GM10266 (cell line): ENCODE data around the gene SSBP2.

Source experiments
- DNase-seq: peaks from one replicate; pipeline ENCODE4 v3.0.0; 2012; ENCODE audit errors: extremely low spot score
- TF ChIP-seq, protein P1 (sequence below): IDR thresholded peaks from 2 replicates; pipeline ENCODE4 v1.5.1; 2012; ENCODE audit warnings: mild to moderate bottlenecking, low read depth; ENCODE audit not compliant: control insufficient read depth, insufficient read depth; ENCODE audit errors: missing control alignments

SSBP2 gene

DNA sequence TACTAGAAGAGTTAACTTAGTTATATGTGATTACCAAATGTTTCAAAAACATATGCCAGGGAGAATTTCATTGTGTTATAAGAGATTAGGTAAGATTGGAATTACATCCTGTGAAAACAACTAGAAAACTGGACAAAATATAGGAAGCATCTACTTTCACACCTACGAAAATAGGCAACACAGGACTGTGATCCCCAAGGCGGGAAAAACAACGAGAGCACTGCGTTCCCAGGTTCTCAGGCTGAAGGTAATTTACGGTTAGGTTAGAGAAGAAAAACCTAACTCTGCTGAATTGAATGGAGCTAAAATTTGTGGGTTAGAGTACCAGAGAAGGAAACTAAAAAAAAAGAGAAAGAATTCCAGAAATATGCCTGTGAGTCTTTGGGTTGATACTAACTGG is 385.4 kb downstream of the SSBP2 start:
- TF ChIP-seq, protein P1, sequence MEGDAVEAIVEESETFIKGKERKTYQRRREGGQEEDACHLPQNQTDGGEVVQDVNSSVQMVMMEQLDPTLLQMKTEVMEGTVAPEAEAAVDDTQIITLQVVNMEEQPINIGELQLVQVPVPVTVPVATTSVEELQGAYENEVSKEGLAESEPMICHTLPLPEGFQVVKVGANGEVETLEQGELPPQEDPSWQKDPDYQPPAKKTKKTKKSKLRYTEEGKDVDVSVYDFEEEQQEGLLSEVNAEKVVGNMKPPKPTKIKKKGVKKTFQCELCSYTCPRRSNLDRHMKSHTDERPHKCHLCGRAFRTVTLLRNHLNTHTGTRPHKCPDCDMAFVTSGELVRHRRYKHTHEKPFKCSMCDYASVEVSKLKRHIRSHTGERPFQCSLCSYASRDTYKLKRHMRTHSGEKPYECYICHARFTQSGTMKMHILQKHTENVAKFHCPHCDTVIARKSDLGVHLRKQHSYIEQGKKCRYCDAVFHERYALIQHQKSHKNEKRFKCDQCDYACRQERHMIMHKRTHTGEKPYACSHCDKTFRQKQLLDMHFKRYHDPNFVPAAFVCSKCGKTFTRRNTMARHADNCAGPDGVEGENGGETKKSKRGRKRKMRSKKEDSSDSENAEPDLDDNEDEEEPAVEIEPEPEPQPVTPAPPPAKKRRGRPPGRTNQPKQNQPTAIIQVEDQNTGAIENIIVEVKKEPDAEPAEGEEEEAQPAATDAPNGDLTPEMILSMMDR = no peak
- DNase-seq = no peak

DNA sequence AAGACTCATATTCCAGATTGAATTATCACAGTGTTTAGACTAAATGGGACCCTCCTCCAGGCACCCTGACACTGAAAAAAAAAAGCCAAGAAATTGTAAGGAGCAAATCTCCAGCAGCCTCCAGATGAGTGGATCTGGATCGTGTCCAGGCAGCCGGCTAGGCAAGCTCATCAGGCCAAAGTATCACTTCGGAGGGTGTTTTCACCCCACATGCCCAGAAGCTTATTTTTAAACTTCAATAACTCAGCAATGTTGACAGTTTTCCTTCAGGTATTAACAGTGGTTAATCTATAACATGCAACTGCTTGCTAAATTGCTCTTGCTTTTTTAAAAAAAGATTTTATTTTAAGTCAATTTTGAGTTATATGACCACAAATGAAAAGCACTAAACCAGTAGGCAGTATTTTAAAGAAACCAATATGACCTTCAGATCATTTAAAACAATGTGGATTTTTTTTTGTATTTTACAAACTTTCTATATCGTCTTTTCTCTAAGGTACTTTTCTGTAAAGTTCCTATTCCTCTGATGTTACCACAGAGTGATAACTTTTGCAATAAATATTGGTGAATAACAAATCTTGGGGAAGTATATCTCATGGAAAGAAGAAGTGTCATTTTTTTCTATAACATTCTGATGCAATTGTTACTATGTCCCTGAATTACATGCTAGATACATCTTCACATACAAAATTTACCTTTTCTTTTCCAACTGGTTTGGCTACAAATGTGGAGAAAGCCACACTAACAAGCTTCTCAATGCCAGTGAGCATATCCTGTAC is 387.6 kb downstream of the SSBP2 start:
- no peak for DNase-seq
- TF ChIP-seq, protein P1 = no peak
